K562 (cell line): ENCODE data around the gene XKR3. TPM values are rescaled to one million over a fixed set of nuclear protein-coding genes. Genes with fewer than 3 reads are reported as not detected.
A peak's percentile ranks its signal among the peaks of the same experiment; 100 is the strongest.

Experiments
- ATAC-seq: fragments of 200-7000 bp; cut with Tn5 transposase; 3 replicates; pipeline ENCODE4 v1.9.1; 2020; ENCODE audit warnings: moderate library complexity
- BruUV-seq: library from RNA; stranded (reverse); fragments of 400-500 nt; replicated peaks from 2 replicates; lab custom pipeline; 2021; lab: Mats Ljungman, UMichigan
- CTCF ChIA-PET: fragments of 300-600 bp; formaldehyde crosslinking; extraction: SDS; loops from one replicate; lab custom pipeline; 2021; ENCODE audit warnings: low intra/inter-chr PET ratio; lab: Yijun Ruan, JAX
- POLR2A ChIA-PET: fragments of 300-600, 350-650 bp; sonication (Branson Sonifier 250); formaldehyde crosslinking; extraction: SDS; loops from one replicate; lab custom pipeline; 2021; ENCODE audit warnings: antibody characterized with exemption, inconsistent platforms; lab: Yijun Ruan, JAX
- DNase-seq, 4 experiments: peaks; one replicate each; pipeline versions ENCODE4 v3.0.0 to v3.0.0-alpha.2; 2011 to 2018; ENCODE audit warnings: low spot score in 3 of 4, mixed read lengths in 3 of 4; ENCODE audit errors: extremely low read depth in 1 of 4
- FAIRE-seq: peaks from 2 replicates; lab custom pipeline; 2011; peaks lifted over from hg19 to GRCh38; lab: Jason Lieb, UNC
- H2AFZ ChIP-seq: 2 replicates; pipeline ENCODE4 v1.6.0; 2011; ENCODE audit warnings: low read depth, low read length, control low read depth, inconsistent platforms
- H3K27ac ChIP-seq: fragments of 200-600 bp; 3 replicates; pipeline ENCODE4 v1.8.0; 2011; ENCODE audit warnings: low read depth, mild to moderate bottlenecking, control low read depth, inconsistent platforms, low read length, moderate library complexity, mixed read lengths; ENCODE audit errors: extremely low read depth
- H3K27me3 ChIP-seq, 2 experiments: fragments of 300-600 bp in 1 of 2; 2 replicates in 1 of 2; 3 replicates in 1 of 2; pipeline versions ENCODE4 v1.6.0 to v1.8.0; 2011; ENCODE audit warnings: inconsistent platforms in 2 of 2, low read length in 2 of 2, mild to moderate bottlenecking in 1 of 2, mixed read lengths in 1 of 2, moderate library complexity in 1 of 2; ENCODE audit not compliant: control insufficient read depth in 2 of 2, insufficient read depth in 2 of 2
- H3K36me3 ChIP-seq: fragments of 300-600 bp; 3 replicates; pipeline ENCODE4 v1.8.0; 2011; ENCODE audit warnings: mild to moderate bottlenecking, low read length, inconsistent platforms; ENCODE audit not compliant: control insufficient read depth, insufficient read depth
- H3K4me1 ChIP-seq, 2 experiments: fragments of 200-600 bp in 1 of 2; replicated peaks in 1 of 2; 2 replicates in 1 of 2; 3 replicates in 1 of 2; pipeline versions ENCODE4 v1.5.1 to v1.8.0; 2011; ENCODE audit warnings: inconsistent platforms in 2 of 2, low read length in 2 of 2, mild to moderate bottlenecking in 1 of 2, mixed read lengths in 1 of 2, moderate library complexity in 1 of 2; ENCODE audit not compliant: control insufficient read depth in 2 of 2, insufficient read depth in 2 of 2
- H3K4me2 ChIP-seq: 2 replicates; pipeline ENCODE4 v1.6.1; 2011; ENCODE audit warnings: low read length, control low read depth, inconsistent platforms, mixed read lengths; ENCODE audit not compliant: insufficient read depth
- H3K4me3 ChIP-seq: fragments of 200-600 bp; sonication (generic), shearing (Covaris generic); 2 replicates; pipeline ENCODE4 v1.5.1; 2016; ENCODE audit warnings: control low read depth, inconsistent platforms
- H3K79me2 ChIP-seq: fragments of 200-600 bp; 3 replicates; pipeline ENCODE4 v1.8.0; 2011; ENCODE audit warnings: low read length, inconsistent platforms; ENCODE audit not compliant: control insufficient read depth, insufficient read depth
- H3K9ac ChIP-seq, 2 experiments: 2 replicates each; pipeline versions ENCODE4 v1.6.0 to v1.6.1; 2011; ENCODE audit warnings: low read depth in 2 of 2, low read length in 2 of 2, control low read depth in 1 of 2, inconsistent platforms in 1 of 2, mild to moderate bottlenecking in 1 of 2, mixed read lengths in 1 of 2; ENCODE audit not compliant: insufficient read depth in 1 of 2
- H3K9me1 ChIP-seq: one replicate; pipeline ENCODE4 v1.6.0; 2011; ENCODE audit warnings: inconsistent platforms, mild to moderate bottlenecking, low read length, moderate library complexity; ENCODE audit not compliant: control insufficient read depth, insufficient read depth
- H3K9me3 ChIP-seq: replicated peaks from 2 replicates; pipeline ENCODE4 v1.5.1; 2011; ENCODE audit warnings: low read depth, low read length, inconsistent platforms; ENCODE audit not compliant: control insufficient read depth, insufficient read depth
- H4K20me1 ChIP-seq: replicated peaks from 2 replicates; pipeline ENCODE4 v1.6.1; 2011; ENCODE audit warnings: low read length, inconsistent platforms, mixed read lengths; ENCODE audit not compliant: control insufficient read depth, insufficient read depth
- BHLHE40 ChIP-seq: IDR thresholded peaks from 2 replicates; pipeline ENCODE4 v1.6.1; 2011; ENCODE audit warnings: low read length, improper control_type of control experiment
- CBFA2T3 ChIP-seq: fragments of 450-650 bp; IDR thresholded peaks from 2 replicates; pipeline ENCODE4 v1.6.1; 2017
- CTBP1 ChIP-seq: fragments of 450-650 bp; IDR thresholded peaks from 2 replicates; pipeline ENCODE4 v1.6.1; 2016; ENCODE audit warnings: borderline replicate concordance
- KLF1 ChIP-seq: fragments of 450-650 bp; IDR thresholded peaks from 2 replicates; pipeline ENCODE4 v1.6.1; 2016; ENCODE audit warnings: missing genetic modification characterization, missing compliant biosample characterization
- NEUROD1 ChIP-seq: fragments of 150-350 bp; IDR thresholded peaks from 2 replicates; pipeline ENCODE4 v1.6.1; 2014; ENCODE audit warnings: borderline replicate concordance, low read length, low read depth; ENCODE audit not compliant: partially characterized antibody
- NR2C2 ChIP-seq, 2 experiments: fragments of 200-800 bp in 1 of 2; sonication (Bioruptor generic) in 1 of 2; sonication (generic) in 1 of 2; formaldehyde crosslinking in 1 of 2; IDR thresholded peaks; 2 replicates each; pipeline versions ENCODE4 v1.6.1 to v1.8.0; 2016 to 2022; ENCODE audit warnings: mild to moderate bottlenecking in 1 of 2, missing compliant biosample characterization in 1 of 2, missing genetic modification characterization in 1 of 2, missing genetic modification reagents in 1 of 2
- POLR3G ChIP-seq: IDR thresholded peaks from 2 replicates; pipeline ENCODE4 v1.6.1; 2011; ENCODE audit not compliant: insufficient read length, insufficient replicate concordance; ENCODE audit errors: extremely low read depth
- RBM25 ChIP-seq: fragments of 200-400 bp; formaldehyde crosslinking; IDR thresholded peaks from 2 replicates; pipeline ENCODE4 v1.6.1; 2018; ENCODE audit warnings: low read length, low read depth, moderate library complexity; ENCODE audit not compliant: severe bottlenecking
- ZNF133 ChIP-seq: fragments of 250-450 bp; sonication (Bioruptor Pico); IDR thresholded peaks from 2 replicates; pipeline ENCODE4 v1.4.0; 2020; ENCODE audit warnings: mild to moderate bottlenecking
- WGBS: fragments of 100-300 bp; shearing (Covaris generic); methylation state at CpG from one replicate; pipeline ENCODE4 v1.1.6; 2016; ENCODE audit warnings: low coverage, mixed read lengths; ENCODE audit not compliant: insufficient coverage; ENCODE audit errors: missing lambda C conversion rate; 5-methylcytosine and 5-hydroxymethylcytosine counted together
- in situ Hi-C: fragments of 300-500 bp; cut with MboI; formaldehyde crosslinking; loops from 4 replicates; pipeline ENCODE4 v1.15.0; 2018; ENCODE audit warnings: inconsistent platforms, mixed read lengths
- intact Hi-C: fragments of 100-400 bp; cut with micrococcal nuclease; formaldehyde crosslinking; loops from 2 replicates; pipeline ENCODE4 v1.14.2; 2022
- polyA plus RNA-seq, 8 experiments: library from polyadenylated mRNA; depleted of rRNA in 4 of 8; stranded (reverse) in 5 of 8; unstranded in 3 of 8; fragments of >200 nt; fragmentation: Nextera tagmentation in 2 of 8; fragmentation: Illumina TruSeq in 1 of 8; extraction: Ambion mirVana in 2 of 8; extraction: Trizol in 1 of 8; gene quantifications; 2 replicates each; pipeline versions ENCODE4 v1.2.1 to v1.2.3, GENCODE V29; 2011 to 2014; ENCODE audit warnings: inconsistent platforms in 1 of 8, missing spikeins in 1 of 8
- total RNA-seq, 7 experiments: library from RNA; depleted of rRNA in 6 of 7; stranded (reverse); fragments of >200 nt in 6 of 7; fragmentation: Illumina TruSeq in 2 of 7; extraction: Trizol in 2 of 7; gene quantifications; 2 replicates each; pipeline versions ENCODE4 v1.2.1 to v1.2.3, GENCODE V29; 2011 to 2021; ENCODE audit warnings: low replicate concordance in 1 of 7
- TF ChIP-seq, protein P1 (sequence below): sonication (generic); formaldehyde crosslinking; IDR thresholded peaks from 2 replicates; pipeline ENCODE4 v1.8.1; 2023; ENCODE audit warnings: mild to moderate bottlenecking, missing genetic modification reagents
- TF ChIP-seq, protein P2 (sequence below): sonication (generic); formaldehyde crosslinking; IDR thresholded peaks from 2 replicates; pipeline ENCODE4 v1.8.0; 2022; ENCODE audit warnings: mild to moderate bottlenecking, missing genetic modification reagents
- TF ChIP-seq, protein P3 (sequence below): fragments of 450-650 bp; formaldehyde crosslinking; conservative IDR thresholded peaks from 2 replicates; pipeline ENCODE4 v1.4.0; 2022; ENCODE audit warnings: mild to moderate bottlenecking, missing genetic modification characterization
- TF ChIP-seq, protein P4 (sequence below), 2 experiments: fragments of 150-350 bp in 1 of 2; IDR thresholded peaks; 2 replicates each; pipeline ENCODE4 v1.6.1; 2012 to 2016; ENCODE audit warnings: low read depth in 2 of 2, low read length in 2 of 2, mild to moderate bottlenecking in 1 of 2, moderate library complexity in 1 of 2

The XKR3 gene
- total and polyA plus RNA-seq, 9 of the 15 experiments (the other 6 are each of a cell fraction or from before 2014, with no cell fraction given), result 3.5 to 11.5 (median 7.1) TPM

DNA sequence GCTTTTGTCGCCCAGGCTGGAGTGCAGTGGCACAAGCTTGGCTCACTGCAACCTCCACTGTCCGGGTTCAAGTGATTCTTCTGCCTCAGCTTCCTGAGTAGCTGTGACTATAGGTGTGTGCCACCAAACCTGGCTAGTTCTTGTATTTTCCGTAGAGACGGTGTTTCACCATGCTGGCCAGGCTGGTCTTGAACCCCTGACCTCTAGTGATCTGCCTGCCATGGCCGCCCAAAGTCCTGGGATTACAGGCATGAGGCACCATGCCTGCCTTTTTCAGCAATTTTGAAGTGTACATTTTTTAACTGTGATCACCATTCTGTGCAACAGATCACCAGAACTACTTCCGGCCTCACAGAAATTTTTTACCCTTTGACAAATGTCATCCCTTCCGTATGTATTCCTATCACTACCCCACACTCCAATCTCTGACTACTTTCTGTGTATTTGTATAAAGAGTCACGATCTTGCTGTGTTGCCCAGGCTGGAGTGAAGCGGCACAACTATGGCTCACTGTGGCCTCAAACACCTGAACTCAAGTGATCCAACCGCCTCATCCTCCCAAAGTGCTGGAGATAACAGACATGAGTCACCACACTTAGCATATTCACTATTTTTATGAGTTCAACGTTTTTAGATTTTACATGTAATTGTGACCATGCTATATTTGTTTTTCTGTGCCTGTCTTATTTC lies 44.0 kb downstream of the XKR3 start:
- H3K36me3 ChIP-seq, result peaks cover 14% of the 10 kb centered on the region; the same call in 2 of the 3 replicates
- BruUV-seq, result no TSS peak
- H3K4me3 ChIP-seq, result no peak overlapping the region
- no peak overlapping the region for H2AFZ ChIP-seq
- intact Hi-C loops (no loop called here), in situ Hi-C loops (no loop called here)
- no peaks in the 10 kb centered on the region for H4K20me1 ChIP-seq
- ATAC-seq, result peak; percentile 58
- no peaks in the 10 kb centered on the region for H3K9me3 ChIP-seq
- H3K4me1 ChIP-seq, result peaks cover 0 to 7% of the 10 kb centered on the region in 2 experiments; a peak in 3 of 5 replicates
- DNase-seq, result peak in 1 of 4 experiments; percentile 58
- no peaks in the 10 kb centered on the region for H3K27me3 ChIP-seq
- H3K4me2 ChIP-seq, result no peak overlapping the region
- ChIA-PET POLR2A (interaction anchor here (1.0 kb wide), 1 partner anchor 27 kb away, joined by 4 read pairs; no protein-coding TSS in a partner anchor), CTCF (no interaction called here)
- no peaks in the 10 kb centered on the region for H3K9me1 ChIP-seq
- WGBS, result 35% methylated on average over 11 of the region's 11 CpGs
- no peaks in the 10 kb centered on the region for H3K79me2 ChIP-seq
- peak; percentile 48 for FAIRE-seq
- no peak overlapping the region for H3K9ac ChIP-seq
- H3K27ac ChIP-seq, result no peak overlapping the region
- TF ChIP-seq, protein P1, sequence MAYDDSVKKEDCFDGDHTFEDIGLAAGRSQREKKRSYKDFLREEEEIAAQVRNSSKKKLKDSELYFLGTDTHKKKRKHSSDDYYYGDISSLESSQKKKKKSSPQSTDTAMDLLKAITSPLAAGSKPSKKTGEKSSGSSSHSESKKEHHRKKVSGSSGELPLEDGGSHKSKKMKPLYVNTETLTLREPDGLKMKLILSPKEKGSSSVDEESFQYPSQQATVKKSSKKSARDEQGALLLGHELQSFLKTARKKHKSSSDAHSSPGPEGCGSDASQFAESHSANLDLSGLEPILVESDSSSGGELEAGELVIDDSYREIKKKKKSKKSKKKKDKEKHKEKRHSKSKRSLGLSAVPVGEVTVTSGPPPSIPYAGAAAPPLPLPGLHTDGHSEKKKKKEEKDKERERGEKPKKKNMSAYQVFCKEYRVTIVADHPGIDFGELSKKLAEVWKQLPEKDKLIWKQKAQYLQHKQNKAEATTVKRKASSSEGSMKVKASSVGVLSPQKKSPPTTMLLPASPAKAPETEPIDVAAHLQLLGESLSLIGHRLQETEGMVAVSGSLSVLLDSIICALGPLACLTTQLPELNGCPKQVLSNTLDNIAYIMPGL (CRISPR knock-in tag), result peak; percentile 32; the same call in 1 of the 2 replicates
- TF ChIP-seq RBM25, result peak; percentile 27
- TF ChIP-seq, protein P2, sequence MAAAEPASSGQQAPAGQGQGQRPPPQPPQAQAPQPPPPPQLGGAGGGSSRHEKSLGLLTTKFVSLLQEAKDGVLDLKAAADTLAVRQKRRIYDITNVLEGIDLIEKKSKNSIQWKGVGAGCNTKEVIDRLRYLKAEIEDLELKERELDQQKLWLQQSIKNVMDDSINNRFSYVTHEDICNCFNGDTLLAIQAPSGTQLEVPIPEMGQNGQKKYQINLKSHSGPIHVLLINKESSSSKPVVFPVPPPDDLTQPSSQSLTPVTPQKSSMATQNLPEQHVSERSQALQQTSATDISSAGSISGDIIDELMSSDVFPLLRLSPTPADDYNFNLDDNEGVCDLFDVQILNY (CRISPR knock-in tag), result no peak
- TF ChIP-seq BHLHE40, result peak; percentile 31; the same call in 1 of the 2 replicates
- TF ChIP-seq NR2C2 (CRISPR knock-in tag; IDR thresholded peaks at IDR 0.05), result no peak
- no peak for TF ChIP-seq NR2C2 (tag; IDR thresholded peaks at IDR 0.05)
- no peak for TF ChIP-seq NEUROD1
- peak; percentile 77; the same call in 1 of the 2 replicates for TF ChIP-seq CTBP1
- TF ChIP-seq, protein P3, sequence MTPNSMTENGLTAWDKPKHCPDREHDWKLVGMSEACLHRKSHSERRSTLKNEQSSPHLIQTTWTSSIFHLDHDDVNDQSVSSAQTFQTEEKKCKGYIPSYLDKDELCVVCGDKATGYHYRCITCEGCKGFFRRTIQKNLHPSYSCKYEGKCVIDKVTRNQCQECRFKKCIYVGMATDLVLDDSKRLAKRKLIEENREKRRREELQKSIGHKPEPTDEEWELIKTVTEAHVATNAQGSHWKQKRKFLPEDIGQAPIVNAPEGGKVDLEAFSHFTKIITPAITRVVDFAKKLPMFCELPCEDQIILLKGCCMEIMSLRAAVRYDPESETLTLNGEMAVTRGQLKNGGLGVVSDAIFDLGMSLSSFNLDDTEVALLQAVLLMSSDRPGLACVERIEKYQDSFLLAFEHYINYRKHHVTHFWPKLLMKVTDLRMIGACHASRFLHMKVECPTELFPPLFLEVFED (CRISPR knock-in tag), result 0 out of 2 replicates have a peak, but pooled peaks have one; percentile 38
- TF ChIP-seq, protein P4, sequence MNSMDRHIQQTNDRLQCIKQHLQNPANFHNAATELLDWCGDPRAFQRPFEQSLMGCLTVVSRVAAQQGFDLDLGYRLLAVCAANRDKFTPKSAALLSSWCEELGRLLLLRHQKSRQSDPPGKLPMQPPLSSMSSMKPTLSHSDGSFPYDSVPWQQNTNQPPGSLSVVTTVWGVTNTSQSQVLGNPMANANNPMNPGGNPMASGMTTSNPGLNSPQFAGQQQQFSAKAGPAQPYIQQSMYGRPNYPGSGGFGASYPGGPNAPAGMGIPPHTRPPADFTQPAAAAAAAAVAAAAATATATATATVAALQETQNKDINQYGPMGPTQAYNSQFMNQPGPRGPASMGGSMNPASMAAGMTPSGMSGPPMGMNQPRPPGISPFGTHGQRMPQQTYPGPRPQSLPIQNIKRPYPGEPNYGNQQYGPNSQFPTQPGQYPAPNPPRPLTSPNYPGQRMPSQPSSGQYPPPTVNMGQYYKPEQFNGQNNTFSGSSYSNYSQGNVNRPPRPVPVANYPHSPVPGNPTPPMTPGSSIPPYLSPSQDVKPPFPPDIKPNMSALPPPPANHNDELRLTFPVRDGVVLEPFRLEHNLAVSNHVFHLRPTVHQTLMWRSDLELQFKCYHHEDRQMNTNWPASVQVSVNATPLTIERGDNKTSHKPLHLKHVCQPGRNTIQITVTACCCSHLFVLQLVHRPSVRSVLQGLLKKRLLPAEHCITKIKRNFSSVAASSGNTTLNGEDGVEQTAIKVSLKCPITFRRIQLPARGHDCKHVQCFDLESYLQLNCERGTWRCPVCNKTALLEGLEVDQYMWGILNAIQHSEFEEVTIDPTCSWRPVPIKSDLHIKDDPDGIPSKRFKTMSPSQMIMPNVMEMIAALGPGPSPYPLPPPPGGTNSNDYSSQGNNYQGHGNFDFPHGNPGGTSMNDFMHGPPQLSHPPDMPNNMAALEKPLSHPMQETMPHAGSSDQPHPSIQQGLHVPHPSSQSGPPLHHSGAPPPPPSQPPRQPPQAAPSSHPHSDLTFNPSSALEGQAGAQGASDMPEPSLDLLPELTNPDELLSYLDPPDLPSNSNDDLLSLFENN (IDR thresholded peaks at IDR 0.05; ENCODE audit: low read depth in 2 of 2, low read length in 2 of 2), result 0 out of 4 replicates have a peak, but pooled peaks of 1 of the 2 experiments have one; percentile 39
- no peak for TF ChIP-seq ZNF133 (CRISPR knock-in tag)
- TF ChIP-seq POLR3G, result no peak
- peak; percentile 50 for TF ChIP-seq CBFA2T3
- TF ChIP-seq KLF1 (tag), result 0 out of 2 replicates have a peak, but pooled peaks have one; percentile 54
